RPMI7951 (cell line): ENCODE measurements around the gene SERTAD4. TPM values are rescaled to one million over a fixed set of nuclear protein-coding genes. Genes with fewer than 3 reads are reported as not detected.
"Not testable (repeated sequence)": the region's sequence is repeated elsewhere in the genome, so short reads cannot be mapped to it uniquely, and the experiment has no call there.

Experiments
- DNase-seq: peaks from one replicate; pipeline ENCODE4 v3.0.0-alpha.2; 2012; ENCODE audit warnings: low read depth
- total RNA-seq: library from RNA; depleted of rRNA; stranded (reverse); fragments of >200 nt; shearing (Covaris generic); gene quantifications from 2 replicates; pipeline ENCODE4 v1.2.3, GENCODE V29; 2014; rRNA removed

Gene SERTAD4
- 19.8 TPM in 2 replicates for total RNA-seq

DNA sequence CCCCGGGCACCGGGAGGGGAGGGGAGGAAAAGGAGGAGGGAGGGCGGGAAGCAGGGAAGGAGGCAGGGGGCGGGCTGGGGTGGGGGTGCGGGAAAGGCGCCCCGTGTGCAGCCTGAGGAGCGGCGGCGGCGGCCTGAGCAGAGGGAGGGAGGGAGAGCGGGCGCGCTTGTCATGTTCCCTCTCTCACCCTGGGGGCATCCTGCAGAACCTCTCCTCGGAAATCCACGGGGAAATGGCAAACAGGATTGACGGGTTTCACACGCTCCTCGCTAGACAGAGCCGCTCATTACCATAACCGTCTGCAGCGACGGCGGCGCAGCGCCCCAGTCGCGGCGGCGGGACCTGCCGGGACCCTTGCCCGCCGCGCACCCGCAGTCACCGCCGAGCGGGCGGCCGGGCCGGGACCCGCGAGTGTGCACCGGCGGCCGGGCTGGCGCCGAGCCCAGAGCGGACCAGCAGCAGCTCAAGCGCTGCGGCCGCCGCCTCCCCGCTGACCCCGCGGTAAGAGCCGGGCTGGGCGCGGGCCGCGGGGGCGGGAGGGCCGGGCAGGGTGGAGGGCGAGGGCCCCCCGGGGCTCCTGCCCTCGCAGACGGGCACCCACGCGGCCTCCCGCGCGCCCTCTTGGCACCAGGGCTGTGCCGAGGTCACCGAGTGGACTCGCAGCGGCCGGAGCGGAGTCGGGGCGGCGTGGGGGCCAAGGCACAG lies at the start of gene SERTAD4:
SERTAD4 (plus strand) TSS at position 286 of the 705 bp plus-strand sequence. CDS start 5,165 bp downstream, outside the sequence.
- DNase-seq, result peak; percentile 94

DNA sequence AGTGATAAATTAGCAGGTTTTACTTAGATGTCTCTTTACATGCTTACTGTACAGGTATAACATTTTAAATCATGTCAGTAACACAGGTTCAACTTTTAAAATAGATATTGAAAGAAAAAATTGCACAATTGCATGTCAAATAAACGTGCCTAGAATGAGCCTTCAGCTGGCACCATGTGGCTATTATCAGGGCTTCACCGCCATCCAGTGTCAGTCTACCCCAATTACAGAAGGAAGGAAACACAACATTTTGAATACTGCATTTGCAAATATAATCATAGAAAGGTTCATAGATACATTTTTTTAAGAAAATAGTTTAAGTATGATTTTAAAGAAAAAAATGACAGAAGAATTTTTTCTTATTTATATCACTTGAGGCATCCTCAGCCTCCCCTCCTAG lies 47.5 kb upstream of the SERTAD4 start:
- DNase-seq, result no peak

DNA sequence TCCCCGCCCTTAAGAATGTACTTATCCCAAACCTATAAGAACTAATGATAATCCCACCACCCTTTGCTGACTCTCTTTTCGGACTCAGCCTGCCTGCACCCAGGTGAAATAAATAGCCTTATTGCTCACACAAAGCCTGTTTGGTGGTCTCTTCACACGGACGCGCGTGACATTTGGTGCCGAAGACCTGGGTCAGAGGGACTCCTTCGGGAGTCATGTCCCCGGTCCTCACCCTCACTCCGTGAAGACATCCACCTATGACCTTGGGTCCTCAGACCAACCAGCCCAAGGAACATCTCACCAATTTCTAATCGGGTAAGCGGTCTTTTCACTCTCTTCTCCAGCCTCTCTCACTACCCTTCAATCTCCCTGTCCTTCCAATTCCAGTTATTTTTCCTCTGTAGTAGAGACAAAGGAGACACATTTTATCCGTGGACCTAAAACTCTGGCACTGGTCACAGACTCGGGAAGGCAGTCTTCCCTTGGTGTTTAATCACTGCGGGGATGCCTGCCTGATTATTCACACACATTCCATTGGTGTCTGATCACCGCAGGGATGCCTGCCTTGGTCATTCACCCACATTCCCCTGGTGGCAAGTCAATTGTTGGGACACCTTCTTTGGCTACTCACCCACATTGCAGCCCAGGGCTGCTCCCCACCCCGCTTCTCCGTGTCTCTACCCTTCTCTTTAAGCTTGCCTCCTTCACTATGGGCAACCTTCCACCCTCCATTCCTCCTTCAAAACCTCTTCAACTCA lies 44.6 kb upstream of the SERTAD4 start:
- DNase-seq, result peak; percentile 86

DNA sequence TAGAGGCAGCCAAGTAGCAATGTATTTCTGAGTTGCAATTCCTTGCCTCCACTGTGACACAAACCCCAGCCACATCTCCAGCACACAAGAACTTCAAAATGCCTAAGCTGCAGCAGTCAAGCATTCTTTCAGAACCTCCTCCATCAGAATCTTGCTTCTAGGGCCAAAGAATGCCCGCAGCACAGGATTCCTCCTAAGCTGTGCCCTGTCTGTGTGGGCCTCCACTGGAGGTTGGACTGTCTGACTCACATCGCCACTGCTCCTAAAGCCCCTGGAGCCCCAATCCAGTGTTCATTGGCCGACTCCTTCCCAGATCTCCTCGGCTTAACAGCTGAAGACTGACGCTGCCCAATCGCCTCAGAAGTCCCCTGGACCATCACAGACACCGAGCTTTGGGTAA lies 43.2 kb upstream of the SERTAD4 start:
- DNase-seq, result peak; percentile 21

DNA sequence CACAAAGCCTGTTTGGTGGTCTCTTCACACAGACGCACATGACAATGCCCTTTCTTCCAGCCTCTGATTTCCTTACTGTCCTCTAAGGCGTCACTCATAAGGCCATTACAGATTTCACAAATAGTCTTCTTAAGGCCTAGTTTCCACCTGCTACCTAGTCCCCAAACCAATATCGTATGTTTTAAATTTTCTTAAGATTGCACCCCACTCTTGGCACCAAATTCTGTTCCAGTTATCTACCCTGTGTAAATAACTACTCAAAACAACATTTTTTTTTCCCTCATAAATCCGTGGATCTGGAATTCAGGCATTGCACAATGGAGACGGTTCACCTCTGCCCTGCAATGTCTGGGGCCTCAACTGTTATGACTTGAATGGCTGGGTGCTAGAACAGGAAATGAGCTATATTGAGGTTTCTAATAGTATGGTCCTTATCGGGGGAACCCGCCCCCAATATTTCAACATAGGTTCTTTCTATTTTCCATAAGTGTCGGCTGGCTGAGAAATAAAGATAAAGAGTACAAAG lies 36.9 kb upstream of the SERTAD4 start:
- DNase-seq, result no peak

DNA sequence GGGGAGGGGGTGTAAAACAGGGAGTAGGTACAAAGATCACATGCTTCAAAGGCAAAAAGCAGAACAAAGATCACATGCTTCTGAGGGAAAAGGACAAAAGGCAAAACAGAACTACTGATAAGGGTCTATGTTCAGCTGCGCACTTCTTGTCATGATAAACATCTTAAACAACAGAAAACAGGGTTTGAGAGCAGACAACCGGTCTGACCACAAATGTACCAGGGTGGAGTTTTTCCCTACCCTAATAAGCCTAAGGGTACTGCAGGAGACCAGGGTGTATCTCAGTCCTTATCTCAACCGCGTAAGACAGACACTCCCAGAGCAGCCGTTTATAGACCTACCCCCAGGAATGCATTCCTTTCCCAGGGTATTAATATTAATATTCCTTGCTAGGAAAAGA lies 36.3 kb upstream of the SERTAD4 start:
- DNase-seq, result not testable (repeated sequence)

DNA sequence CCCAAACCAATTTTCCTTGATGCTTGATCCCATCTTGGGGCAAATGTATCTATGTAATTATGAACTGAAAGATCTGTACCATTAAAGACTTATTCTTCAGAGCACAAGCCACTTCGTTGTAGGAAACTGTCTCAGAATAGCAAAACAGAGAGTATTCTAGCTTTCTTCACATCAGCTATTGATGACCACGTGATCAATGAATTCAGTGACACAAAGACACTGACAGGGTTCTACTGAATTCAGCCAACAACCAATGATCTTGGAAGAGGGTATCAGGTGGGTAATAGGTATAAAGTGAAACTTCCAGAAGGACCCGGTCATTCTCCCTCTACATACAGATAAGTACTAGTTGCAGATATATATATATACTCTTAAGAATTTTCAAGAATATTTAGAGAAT lies 33.8 kb upstream of the SERTAD4 start:
- DNase-seq, result no peak

DNA sequence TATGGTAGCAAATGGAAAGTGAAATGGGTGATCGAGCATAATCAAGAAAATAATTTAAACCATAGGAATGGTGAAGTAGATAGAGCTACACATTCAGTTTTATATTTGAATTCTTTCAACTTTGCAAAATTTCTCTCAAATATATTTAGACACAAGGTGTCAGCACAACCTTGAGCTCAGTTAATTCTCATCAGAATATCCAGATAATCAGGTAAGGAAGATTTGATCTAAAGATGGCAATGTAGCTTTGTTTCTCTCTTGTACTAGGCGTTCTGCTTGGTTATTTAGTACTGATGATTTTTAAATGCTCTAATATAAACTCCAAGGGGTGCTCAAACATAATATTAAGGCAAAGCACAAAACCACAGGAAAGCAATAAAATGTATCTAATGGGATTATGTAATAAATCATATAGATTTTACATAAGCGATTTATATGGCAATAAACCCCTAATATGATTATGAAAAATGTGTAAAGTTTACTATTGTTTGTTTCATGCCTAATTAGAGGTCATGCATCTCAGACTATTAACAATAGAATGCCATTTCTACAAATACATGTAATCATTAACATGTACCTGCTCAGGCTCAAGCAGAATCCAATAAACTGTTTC lies 32.4 kb upstream of the SERTAD4 start:
- DNase-seq, result peak; percentile 4

DNA sequence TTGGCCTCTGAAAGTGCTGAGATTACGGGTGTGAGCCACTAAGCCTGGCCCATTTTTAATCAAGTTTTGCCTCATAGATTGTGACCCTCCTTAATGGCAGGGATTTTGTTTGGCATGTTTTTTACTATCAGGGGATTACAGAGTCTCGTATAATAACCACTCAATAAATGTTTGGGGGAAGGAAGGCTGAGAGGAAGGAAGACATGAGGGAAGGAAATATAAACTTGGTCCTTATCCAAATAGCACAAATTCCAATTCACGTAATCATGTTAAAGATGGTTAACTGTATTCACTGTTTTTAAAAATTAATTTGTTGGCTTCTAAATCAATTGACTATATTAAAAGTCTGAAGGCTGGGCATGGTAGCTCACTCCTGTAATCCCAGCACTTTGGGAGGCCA lies 30.9 kb upstream of the SERTAD4 start:
- peak; percentile 25 for DNase-seq

DNA sequence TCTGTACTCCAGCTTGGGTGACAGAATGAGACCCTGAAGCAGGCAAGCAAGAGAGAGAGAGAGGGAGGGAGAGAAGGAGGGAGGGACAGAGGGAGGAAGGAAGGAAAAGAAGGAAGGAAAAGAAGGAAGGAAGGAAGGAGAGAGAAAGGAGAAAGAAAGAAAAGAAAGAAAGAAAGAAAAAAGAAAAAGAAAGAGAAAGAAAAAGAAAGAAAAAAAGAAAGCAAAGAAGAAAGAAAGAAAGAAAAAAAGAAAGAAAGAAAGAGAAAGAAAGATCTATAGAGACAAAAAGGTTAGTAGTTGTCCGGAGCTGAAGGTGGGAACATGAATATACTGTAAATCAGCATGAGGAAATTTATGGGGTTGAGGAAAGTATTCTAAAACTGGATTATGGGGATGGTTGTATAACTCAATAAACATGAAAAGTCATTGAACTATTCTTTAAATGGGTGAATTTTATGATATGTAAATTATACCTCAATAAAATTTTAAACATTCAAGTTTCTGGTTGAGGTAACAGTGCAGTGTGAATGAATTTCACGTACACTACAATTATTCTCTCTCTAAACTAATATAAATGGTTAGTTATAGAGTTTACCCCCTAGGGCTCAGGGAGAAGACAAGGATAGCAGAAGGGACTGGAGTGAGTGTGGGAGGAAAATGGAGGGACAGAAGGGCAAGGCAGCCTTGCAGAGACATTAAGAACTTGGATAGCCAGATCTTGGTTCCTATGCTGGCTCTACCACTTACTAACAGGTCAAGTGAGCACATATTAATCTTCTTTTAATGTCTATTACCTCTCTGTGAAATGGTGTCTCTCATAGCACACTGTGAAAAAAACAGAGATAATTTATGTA lies 24.8 kb upstream of the SERTAD4 start:
- no peak for DNase-seq

DNA sequence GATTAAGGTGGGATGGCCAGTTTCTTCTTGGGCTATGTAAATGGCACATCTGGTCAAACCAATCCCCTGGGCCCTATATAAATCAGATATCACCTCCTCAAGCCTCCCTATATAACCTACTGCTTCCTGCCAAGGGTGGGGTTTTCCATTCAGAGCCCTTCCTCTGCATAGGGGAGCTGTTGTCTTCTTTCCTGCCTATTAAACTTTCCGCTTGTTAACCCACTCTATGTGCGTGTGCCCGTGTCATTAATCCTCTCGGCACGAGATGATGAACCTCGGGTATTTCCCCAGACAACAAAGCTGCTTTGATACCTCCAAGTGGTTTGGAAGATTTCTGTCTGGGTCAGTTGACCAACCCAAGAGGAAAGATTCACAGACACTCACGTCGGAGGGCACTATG lies 19.3 kb upstream of the SERTAD4 start:
- peak; percentile 70 for DNase-seq

DNA sequence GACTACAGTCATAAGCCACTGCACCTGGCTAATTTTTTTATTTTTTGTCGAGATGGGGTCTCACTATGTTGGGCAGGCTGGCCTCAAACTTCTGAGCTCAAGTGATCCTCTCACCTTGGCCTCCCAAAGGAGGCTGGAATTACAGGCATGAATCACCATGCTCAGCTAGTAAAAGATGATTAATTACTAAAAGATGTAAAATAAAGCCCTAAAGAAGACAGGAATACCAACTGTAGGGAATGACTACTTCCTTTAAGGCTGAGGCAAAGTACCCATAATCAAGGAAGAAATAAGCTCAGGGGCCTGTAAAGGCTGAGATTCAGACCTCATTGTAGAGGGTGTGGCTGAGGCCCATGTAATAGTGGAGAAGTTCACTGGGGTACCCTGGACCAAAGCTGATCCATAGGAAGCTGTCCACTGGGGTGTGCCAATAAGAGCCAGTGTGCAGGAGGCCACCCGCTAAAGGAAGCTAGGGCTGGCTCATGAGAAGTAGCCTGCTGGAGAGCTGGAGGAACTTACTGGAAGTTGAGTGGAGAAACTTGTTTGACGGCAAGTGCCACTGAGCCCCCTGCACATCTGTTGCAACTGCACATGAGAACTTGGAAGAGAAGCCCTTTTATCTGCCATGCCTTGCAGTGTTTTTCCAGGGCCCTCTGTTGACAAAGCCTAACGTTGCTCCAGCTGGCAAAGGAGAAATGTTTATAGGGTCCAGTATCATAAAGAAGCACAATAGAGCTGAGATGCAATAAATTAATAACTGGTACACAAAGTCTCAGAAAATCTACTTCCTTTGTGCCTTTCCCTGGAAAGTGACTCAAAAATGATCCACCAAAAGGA lies 17.8 kb upstream of the SERTAD4 start:
- peak; percentile 10 for DNase-seq

DNA sequence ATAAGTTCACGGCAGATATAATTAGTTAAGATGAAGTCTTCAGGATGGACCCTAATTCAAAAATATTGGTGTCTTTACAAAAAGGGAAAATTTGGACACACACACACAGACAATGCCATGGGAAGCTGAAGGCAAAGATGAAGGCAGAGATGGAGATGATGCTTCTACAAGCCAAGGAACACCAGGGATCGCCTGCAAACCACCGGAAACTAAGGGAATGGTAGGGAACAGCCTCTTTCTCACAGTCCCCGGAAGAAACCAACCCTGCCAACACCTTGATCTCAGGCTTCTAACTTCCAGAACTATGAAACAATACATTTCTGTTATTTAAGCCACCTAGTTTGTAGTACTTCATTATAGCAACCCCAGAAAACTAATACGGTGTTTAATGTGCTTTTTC lies 15.1 kb upstream of the SERTAD4 start:
- no peak for DNase-seq

DNA sequence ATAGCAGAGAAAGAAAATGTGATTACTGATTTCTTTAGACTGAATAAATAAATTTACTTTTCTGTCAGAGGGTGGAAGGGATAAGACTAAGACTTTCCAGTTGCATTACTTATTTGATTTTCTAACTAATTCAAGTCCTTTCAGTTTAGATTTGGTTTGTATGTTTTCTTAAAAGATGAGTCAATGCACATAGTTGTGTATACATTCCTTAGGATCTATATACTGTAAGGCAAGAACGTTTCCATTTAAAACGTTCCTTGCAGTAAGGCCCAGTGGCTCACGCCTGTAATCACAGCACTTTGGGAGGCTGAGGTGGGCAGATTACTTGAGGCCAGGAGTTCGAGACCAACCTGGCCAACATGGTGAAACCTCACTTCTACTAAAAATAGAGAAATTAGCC lies 14.5 kb upstream of the SERTAD4 start:
- DNase-seq, result no peak

DNA sequence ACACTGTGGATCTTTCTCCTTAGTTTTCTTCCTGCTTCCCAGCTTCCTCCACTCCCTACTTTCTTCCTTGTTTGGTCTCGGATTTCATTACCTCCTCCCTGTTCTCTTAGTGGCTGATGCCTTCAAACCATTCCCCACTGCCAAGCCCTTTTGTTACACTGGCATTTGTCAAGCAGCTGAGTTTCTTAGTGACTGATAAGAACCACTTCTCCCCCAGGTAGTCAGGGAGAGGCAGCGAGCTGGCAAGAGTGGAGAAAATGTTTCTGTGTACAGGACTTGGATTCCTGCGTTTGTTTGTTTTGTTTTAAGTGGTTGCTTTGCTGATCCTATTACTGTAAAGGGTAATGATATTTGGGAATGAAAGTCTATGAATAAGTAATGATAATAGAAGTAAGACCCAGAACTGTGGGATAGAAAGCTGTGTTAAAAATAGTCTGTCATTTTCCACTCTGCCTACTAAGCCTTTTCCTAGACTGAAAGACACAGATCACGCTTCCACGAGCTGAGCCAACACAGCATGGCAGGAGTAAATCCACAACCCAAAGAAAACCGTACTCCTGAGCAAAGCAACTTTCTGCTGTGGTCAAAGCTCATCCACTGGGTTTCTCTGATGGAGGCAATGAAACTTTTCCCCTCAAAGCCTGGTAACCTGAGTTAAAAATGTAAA lies 10.1 kb upstream of the SERTAD4 start:
- DNase-seq, result peak; percentile 60

DNA sequence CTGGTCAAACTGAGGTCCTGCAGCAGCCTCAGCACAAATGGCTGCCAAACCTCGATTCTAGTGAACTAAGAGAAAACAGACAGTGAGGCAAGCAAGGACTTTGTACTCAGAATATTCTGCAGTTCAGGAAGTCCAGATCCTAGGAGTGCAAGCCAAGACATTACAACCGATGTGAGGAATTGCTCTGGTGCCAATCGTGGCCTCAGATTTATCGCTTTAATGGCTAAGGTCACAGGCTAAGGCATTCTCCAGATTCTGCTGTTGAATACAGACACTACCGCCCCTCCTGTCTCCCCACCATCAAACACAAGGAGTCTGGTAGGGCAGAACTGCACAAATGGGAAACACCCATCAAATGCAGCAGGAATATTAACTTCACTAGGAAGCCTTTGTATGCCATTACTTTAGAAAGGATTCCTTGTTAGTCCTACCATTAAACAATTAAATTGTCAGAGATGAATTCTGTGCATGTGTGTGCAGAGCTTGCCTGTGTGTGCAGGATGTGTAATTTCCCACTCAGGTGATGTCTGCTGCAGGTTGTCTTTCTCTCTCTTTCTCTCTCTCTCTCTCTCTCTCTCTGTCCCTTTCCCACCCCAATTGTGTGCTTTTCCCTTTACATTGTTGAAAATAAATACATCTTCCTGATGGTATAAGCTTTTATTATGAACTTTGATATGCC lies 9.2 kb upstream of the SERTAD4 start:
- no peak for DNase-seq

DNA sequence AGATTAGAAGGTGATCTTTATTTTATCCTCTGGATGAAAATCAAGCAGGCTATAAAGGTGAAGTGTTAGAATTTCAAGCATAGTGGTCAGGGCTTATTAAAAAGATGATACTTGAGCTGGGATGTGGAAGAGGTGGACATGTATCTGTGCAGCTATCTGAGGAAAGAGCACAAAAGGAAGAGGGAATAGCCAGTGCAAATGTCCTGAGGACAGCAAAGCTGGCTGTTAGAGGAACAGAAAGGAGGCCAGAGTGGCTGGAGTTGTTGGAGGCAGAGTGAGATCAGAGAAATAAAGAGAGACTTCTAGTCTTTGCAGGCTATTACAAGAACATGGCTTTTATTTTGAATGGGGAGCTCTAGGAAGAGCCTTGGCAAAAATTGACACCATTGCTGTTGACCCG lies 4.4 kb upstream of the SERTAD4 start:
- no peak for DNase-seq

DNA sequence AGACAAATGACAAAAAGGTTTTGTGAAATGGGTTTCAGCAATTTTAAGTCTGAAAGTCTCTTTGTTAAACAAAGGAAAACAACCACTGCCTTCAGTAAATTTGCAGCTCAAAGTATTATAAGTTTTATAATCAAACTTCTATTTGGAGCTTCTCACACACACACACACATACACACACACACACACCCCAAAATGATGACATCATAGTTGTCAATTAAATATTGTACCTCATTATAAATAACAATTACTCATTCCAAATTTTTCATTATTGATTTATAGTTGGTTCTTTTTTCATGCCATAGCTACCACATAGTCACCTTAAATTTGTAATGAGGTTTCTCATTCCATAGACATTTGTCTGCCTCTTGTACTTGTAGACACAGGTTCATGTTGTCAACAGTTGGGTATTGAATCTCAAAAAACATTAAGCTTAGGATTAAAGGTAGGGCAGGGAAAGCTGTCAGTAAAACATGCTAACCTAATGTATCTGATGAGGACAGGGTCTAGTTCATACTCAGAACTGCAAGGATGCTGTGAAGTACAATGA lies 2.4 kb upstream of the SERTAD4 start:
- no peak for DNase-seq

DNA sequence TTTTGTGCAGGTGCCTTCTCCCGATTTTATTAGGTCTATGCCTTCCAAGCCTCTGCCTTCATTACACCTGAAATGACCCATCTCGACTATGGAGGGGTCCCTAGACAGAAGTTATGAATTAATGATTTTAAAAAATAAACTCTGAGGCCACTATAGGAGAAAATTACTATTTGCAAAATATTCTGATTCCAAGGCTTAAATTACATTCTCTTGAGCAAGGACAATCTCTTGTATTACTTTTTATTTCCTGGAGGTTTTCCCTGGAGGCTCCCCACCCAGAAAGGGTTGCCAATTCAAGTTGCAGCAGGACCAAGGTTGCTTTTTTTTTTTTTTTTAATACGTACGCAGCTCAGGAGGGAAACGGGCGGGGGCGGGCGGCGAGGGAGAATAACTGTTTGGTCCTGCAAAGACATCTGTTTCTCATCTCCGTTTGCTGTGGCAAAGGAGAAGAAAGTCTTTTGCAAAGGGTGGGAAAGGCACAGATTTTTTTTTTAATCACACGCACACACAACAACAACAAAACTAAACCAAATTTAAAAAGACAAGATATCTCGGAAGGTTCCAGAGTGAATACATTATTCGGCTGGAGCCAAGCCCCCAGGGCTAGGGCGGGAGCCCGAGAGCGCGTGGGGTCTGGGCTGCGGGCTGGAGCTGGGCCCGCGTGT lies 618 bp upstream of the SERTAD4 start:
- DNase-seq, result peak; percentile 91
